Lower lobe of right lung (tissue), 2 donors: ENCODE data around the gene GABRB3. TPM values are rescaled to one million over a fixed set of nuclear protein-coding genes. Genes with fewer than 3 reads are reported as not detected.

Experiments
- ATAC-seq, 2 donors: fragments of 200-7000 bp; cut with Tn5 transposase; one replicate each; pipeline ENCODE4 v1.9.1; 2020 to 2022; ENCODE audit warnings: mild to moderate bottlenecking in 2 of 2, moderate library complexity in 2 of 2
- DNase-seq: peaks from one replicate; pipeline ENCODE4 v3.0.0-alpha.2; 2020
- H3K27ac ChIP-seq: fragments of 200-600 bp; one replicate; pipeline ENCODE4 v1.8.0; 2022
- H3K27me3 ChIP-seq: fragments of 200-600 bp; one replicate; pipeline ENCODE4 v1.8.0; 2022; ENCODE audit warnings: low read depth
- H3K36me3 ChIP-seq: fragments of 200-600 bp; one replicate; pipeline ENCODE4 v1.8.0; 2022; ENCODE audit warnings: mild to moderate bottlenecking
- H3K4me1 ChIP-seq: fragments of 200-600 bp; one replicate; pipeline ENCODE4 v1.8.0; 2022
- H3K4me3 ChIP-seq: fragments of 200-600 bp; one replicate; pipeline ENCODE4 v1.8.0; 2022; ENCODE audit warnings: mild to moderate bottlenecking
- H3K9me3 ChIP-seq: fragments of 200-600 bp; one replicate; pipeline ENCODE4 v1.8.0; 2022
- CTCF ChIP-seq: fragments of 200-600 bp; IDR thresholded peaks from one replicate; pipeline ENCODE4 v1.8.0; 2022; ENCODE audit warnings: antibody characterized with exemption, mild to moderate bottlenecking
- intact Hi-C: fragments of 100-400 bp; cut with DNase I; formaldehyde crosslinking; loops from one replicate; pipeline ENCODE4 v1.11.0; 2022
- total RNA-seq: library from RNA; stranded (reverse); fragmentation: NEBNext Ultra II Directional; extraction: Animal tissue kit (Norgen Biotek cat#: 25700); gene quantifications from one replicate; pipeline ENCODE4 v1.2.1, GENCODE V29; 2021
- donor health status: DM: no; HTN: yes; CAD: no; lungs with severe emphysema.

The GABRB3 gene
- total RNA-seq, 1 donor from 2014 or later, result 5.5 TPM

- ATAC-seq, result peak; percentile 29 to 53
- peaks cover 60% of the 10 kb centered on the region for H3K27me3 ChIP-seq
- intact Hi-C loops, result no loop called here
Observed at GRCh38 chr15:26771578-26772153, 1.2 kb downstream of the GABRB3 start.

DNA sequence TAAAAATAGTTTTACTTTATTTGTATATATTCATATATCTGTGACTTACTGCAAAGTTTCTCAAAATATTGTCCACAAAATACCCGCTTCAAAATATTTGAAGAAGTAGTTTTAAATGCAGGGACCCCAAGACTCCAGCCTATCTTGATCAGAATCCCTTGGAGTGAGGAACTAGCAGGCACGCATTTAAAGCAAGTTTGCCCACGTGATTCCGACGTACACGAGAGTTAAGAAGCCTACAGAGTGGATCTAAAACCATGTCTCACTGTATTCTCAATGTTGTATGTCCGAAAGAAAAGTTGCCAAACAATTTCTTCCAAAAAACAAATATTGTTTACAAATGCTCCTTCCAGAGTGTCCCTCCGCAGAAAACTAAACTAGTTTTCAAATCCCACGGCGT is 1.7 kb downstream of the GABRB3 start:
- Histone ChIP-seq H3K4me1 (peaks cover 8% of the 10 kb centered on the region), H3K27ac (no peak overlapping the region), H3K4me3 (no peak overlapping the region), H3K27me3 (peaks cover 60% of the 10 kb centered on the region), H3K9me3 (no peaks in the 10 kb centered on the region), H3K36me3 (no peaks in the 10 kb centered on the region)
- intact Hi-C loops, result no loop called here
- TF ChIP-seq CTCF, result no peak
- ATAC-seq, result no peak
- DNase-seq, result no peak

More at GRCh38 chr15:26771578-26772153, 1.2 kb downstream of the GABRB3 start:
- H3K9me3 ChIP-seq, result no peaks in the 10 kb centered on the region
- no peak for DNase-seq
- no peak overlapping the region for H3K27ac ChIP-seq
- peak overlapping the region; percentile 40 for H3K4me3 ChIP-seq
- H3K4me1 ChIP-seq, result peaks cover 8% of the 10 kb centered on the region
- no peaks in the 10 kb centered on the region for H3K36me3 ChIP-seq
- TF ChIP-seq CTCF, result no peak

DNA sequence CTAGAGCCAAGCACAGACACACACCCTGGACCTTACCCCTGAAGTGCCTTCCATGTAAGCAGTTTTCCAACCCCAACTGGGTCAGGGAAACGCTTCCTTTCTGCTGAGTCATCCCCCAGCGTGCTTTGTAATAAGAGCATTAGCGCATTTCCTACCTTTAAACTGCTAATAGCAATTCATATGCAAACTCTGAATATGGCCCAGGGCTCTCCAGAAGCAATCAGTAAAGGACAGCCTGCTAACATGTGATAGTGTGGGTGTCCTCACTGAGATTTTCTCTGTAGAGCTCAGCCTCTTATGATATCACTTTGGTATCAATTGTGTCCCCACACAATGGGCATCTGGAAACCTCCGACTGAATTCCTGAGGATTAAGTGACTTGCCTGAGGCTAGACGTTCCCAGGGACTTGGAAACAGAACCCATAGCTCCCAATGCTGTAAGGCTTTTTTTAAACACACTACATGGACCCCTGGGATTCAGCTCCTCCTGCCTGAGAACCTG is 5.6 kb downstream of the GABRB3 start:
- Histone ChIP-seq H3K4me1 (peaks cover 6% of the 10 kb centered on the region), H3K27ac (no peak overlapping the region), H3K4me3 (no peak overlapping the region), H3K36me3 (no peaks in the 10 kb centered on the region), H3K9me3 (no peaks in the 10 kb centered on the region), H3K27me3 (peaks cover 28% of the 10 kb centered on the region)
- intact Hi-C loops, result no loop called here
- no peak for ATAC-seq
- TF ChIP-seq CTCF, result no peak
- no peak for DNase-seq

DNA sequence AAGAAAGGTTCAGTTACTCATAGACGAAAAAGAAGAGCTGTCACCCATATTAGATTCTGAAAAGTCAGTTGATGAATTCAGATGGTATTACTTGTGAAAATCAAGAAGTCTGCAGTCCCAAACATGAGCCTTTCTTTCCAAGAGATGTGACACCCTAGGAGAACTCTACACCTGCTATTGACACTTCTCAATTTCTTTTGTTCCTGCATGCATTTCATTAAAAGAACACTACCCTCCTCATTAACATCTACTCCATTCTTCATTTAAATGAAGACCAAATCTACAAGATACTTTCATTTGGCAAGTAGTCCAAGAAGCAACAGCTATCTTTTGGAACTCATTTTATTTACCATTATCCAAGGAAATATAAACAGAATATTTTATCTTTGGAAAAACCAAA is 6.6 kb downstream of the GABRB3 start:
- Histone ChIP-seq H3K9me3 (no peaks in the 10 kb centered on the region), H3K4me3 (no peak overlapping the region), H3K27me3 (peaks cover 22% of the 10 kb centered on the region), H3K27ac (no peak overlapping the region), H3K36me3 (no peaks in the 10 kb centered on the region), H3K4me1 (no peaks in the 10 kb centered on the region)
- intact Hi-C loops, result no loop called here
- TF ChIP-seq CTCF, result no peak
- DNase-seq, result no peak
- no peak for ATAC-seq

DNA sequence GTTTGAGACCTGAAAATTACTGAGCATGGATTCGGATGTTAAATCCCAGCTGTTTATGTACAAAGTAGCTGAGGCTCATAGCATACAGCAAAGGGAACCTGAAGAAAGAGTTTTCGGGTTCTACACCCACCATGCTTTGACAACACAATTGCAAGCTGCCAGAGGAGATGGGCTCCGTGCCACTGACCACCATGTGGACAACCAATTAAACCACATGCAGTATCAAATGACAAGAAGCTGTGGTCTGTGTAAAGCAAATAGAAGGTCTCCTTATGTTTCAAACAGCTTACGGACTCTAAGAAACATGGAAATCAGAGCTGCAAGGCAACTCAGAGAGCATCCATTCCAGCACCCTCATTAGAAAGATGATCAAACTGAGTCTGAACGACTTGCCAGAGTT is 12.9 kb downstream of the GABRB3 start:
- DNase-seq (no peak), ATAC-seq (no peak)
- Histone ChIP-seq H3K27ac (no peak overlapping the region), H3K27me3 (peaks cover 5% of the 10 kb centered on the region), H3K4me3 (no peak overlapping the region), H3K36me3 (no peaks in the 10 kb centered on the region), H3K9me3 (no peaks in the 10 kb centered on the region), H3K4me1 (no peaks in the 10 kb centered on the region)
- intact Hi-C loops, result no loop called here
- TF ChIP-seq CTCF, result no peak
